Measurements from ENCODE around the gene TAF13.

Gene TAF13

DNA sequence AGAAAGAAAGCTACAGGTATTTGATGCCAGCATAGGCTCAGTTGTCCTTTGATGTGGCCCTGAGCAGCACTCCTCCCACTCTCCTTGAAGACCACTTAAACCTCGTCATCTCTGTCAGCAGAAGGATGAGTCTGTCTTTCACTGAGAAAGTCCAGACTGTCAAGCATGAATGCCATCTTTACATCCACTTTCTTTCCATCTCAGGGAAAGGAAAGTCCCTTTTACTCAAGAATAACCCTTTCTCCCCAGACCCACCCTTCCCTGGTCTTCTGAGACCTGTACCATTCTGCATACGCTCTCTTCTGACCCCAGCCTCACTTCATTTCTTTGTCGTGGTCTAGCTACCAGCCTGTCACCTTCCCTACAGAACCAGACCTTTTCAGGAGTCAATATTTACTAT is 34.1 kb upstream of the TAF13 start:
- TF ChIP-seq TAF1 (IDR thresholded peaks at IDR 0.05; ENCODE audit: low read depth) (no peak), FOXM1 (IDR thresholded peaks at IDR 0.05; ENCODE audit: borderline replicate concordance, low read depth) (no peak), REST (IDR thresholded peaks at IDR 0.05; ENCODE audit: low read depth) (no peak), TCF12 (IDR thresholded peaks at IDR 0.05; ENCODE audit: low read depth) (no peak), EGR1 (IDR thresholded peaks at IDR 0.05) (no peak), CEBPB (IDR thresholded peaks at IDR 0.05) (no peak), YY1 (IDR thresholded peaks at IDR 0.05; ENCODE audit: low read depth) (no peak), NFIC (IDR thresholded peaks at IDR 0.05) (no peak), USF1 (IDR thresholded peaks at IDR 0.05) (no peak)

DNA sequence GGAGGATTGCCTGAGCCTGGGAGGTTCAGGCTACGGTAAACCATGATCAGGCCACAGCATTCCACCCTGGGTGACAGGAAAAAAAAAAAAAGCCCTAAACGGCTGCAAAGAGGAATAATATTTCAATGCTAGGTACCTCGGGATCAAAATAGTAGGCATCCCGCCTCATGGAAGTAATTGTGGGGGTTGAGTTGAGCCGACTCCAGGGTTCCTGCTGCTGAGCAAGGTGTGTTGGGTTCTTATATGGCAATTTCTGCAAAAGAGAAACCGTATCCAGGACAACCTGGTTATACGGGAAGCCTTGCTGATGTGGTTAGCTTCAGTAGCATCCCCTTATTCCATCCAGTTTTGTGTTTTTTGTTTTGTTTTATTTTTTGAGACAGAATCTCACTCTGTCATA is 32.0 kb upstream of the TAF13 start:
- TF ChIP-seq EGR1 (IDR thresholded peaks at IDR 0.05), result no peak
- TF ChIP-seq CEBPB (IDR thresholded peaks at IDR 0.05), result no peak
- TF ChIP-seq TAF1 (IDR thresholded peaks at IDR 0.05; ENCODE audit: low read depth), result no peak
- TF ChIP-seq EP300 (IDR thresholded peaks at IDR 0.05; ENCODE audit: borderline replicate concordance), result no peak
- TF ChIP-seq YY1 (IDR thresholded peaks at IDR 0.05; ENCODE audit: low read depth), result no peak
- TF ChIP-seq NFIC (IDR thresholded peaks at IDR 0.05), result no peak
- TF ChIP-seq USF1 (IDR thresholded peaks at IDR 0.05), result no peak
- no peak for TF ChIP-seq RAD21 (IDR thresholded peaks at IDR 0.05; ENCODE audit: low read depth)
- no peak for TF ChIP-seq MAX (IDR thresholded peaks at IDR 0.05)
- TF ChIP-seq ZBTB7A (IDR thresholded peaks at IDR 0.05; ENCODE audit: low read depth), result no peak
- TF ChIP-seq CREB1 (IDR thresholded peaks at IDR 0.05; ENCODE audit: low read depth), result no peak
- TF ChIP-seq TEAD4 (IDR thresholded peaks at IDR 0.05), result no peak
- no peak for TF ChIP-seq FOXM1 (IDR thresholded peaks at IDR 0.05; ENCODE audit: borderline replicate concordance, low read depth)
- no peak for TF ChIP-seq TCF12 (IDR thresholded peaks at IDR 0.05; ENCODE audit: low read depth)
- no peak for TF ChIP-seq REST (IDR thresholded peaks at IDR 0.05; ENCODE audit: low read depth)

- TF ChIP-seq TCF12 (IDR thresholded peaks at IDR 0.05; ENCODE audit: low read depth), result no peak
- TF ChIP-seq EP300 (IDR thresholded peaks at IDR 0.05; ENCODE audit: borderline replicate concordance), result no peak
- no peak for TF ChIP-seq MAX (IDR thresholded peaks at IDR 0.05)
- no peak for TF ChIP-seq TAF1 (IDR thresholded peaks at IDR 0.05; ENCODE audit: low read depth)
- no peak for TF ChIP-seq TEAD4 (IDR thresholded peaks at IDR 0.05)
- TF ChIP-seq FOXM1 (IDR thresholded peaks at IDR 0.05; ENCODE audit: borderline replicate concordance, low read depth), result no peak
- TF ChIP-seq REST (IDR thresholded peaks at IDR 0.05; ENCODE audit: low read depth), result no peak
- no peak for TF ChIP-seq CREB1 (IDR thresholded peaks at IDR 0.05; ENCODE audit: low read depth)
- no peak for TF ChIP-seq NFIC (IDR thresholded peaks at IDR 0.05)
- no peak for TF ChIP-seq ZBTB7A (IDR thresholded peaks at IDR 0.05; ENCODE audit: low read depth)
- TF ChIP-seq YY1 (IDR thresholded peaks at IDR 0.05; ENCODE audit: low read depth), result no peak
- TF ChIP-seq CEBPB (IDR thresholded peaks at IDR 0.05), result no peak
- no peak for TF ChIP-seq EGR1 (IDR thresholded peaks at IDR 0.05)
- TF ChIP-seq RAD21 (IDR thresholded peaks at IDR 0.05; ENCODE audit: low read depth), result no peak
- TF ChIP-seq USF1 (IDR thresholded peaks at IDR 0.05), result no peak
These were observed 30.1 kb upstream of the TAF13 start for GRCh38 chr1:109105881-109106280.
